Measurements from ENCODE around the gene PRDX3.
A peak's percentile ranks its signal among the peaks of the same experiment; 100 is the strongest.

The PRDX3 gene

GRCh38 chr10:119178372-119179119 lies at the start of gene PRDX3:
TSS of gene PRDX3 (minus strand) at chr10:119178812. CDS start at chr10:119178790, 22 bp downstream.
- DNase-seq: peak; percentile 92

GRCh38 chr10:119227825-119228224 lies 49.2 kb upstream of the PRDX3 start:
- no peak for DNase-seq

- no peak for DNase-seq
These were observed 46.6 kb upstream of the PRDX3 start for GRCh38 chr10:119225083-119225658.

GRCh38 chr10:119222966-119223386 lies 44.4 kb upstream of the PRDX3 start:
- no peak for DNase-seq

GRCh38 chr10:119222537-119222936 lies 43.9 kb upstream of the PRDX3 start:
- DNase-seq: no peak

GRCh38 chr10:119221666-119222065 lies 43.1 kb upstream of the PRDX3 start:
- no peak for DNase-seq

GRCh38 chr10:119221201-119221600 lies 42.6 kb upstream of the PRDX3 start:
- DNase-seq: no peak

GRCh38 chr10:119219871-119220270 lies 41.3 kb upstream of the PRDX3 start:
- DNase-seq: no peak

GRCh38 chr10:119217991-119218490 lies 39.4 kb upstream of the PRDX3 start:
- no peak for DNase-seq

GRCh38 chr10:119217401-119217800 lies 38.8 kb upstream of the PRDX3 start:
- no peak for DNase-seq

- DNase-seq: no peak
These were observed 37.5 kb upstream of the PRDX3 start for GRCh38 chr10:119216127-119216526.

GRCh38 chr10:119215371-119215770 lies 36.8 kb upstream of the PRDX3 start:
- no peak for DNase-seq

GRCh38 chr10:119211625-119212441 lies 33.2 kb upstream of the PRDX3 start:
- DNase-seq: no peak

GRCh38 chr10:119211176-119211575 lies 32.6 kb upstream of the PRDX3 start:
- no peak for DNase-seq

- no peak for DNase-seq
These were observed 32.0 kb upstream of the PRDX3 start for GRCh38 chr10:119210633-119211032.

GRCh38 chr10:119209736-119210355 lies 31.2 kb upstream of the PRDX3 start:
- no peak for DNase-seq

- DNase-seq: no peak
These were observed 30.6 kb upstream of the PRDX3 start for GRCh38 chr10:119209035-119209735.

GRCh38 chr10:119208553-119208940 lies 29.9 kb upstream of the PRDX3 start:
- no peak for DNase-seq

GRCh38 chr10:119207713-119208552 lies 29.3 kb upstream of the PRDX3 start:
- no peak for DNase-seq

- DNase-seq: peak; percentile 77
These were observed 28.7 kb upstream of the PRDX3 start, which contains the start of gene GRK5 for GRCh38 chr10:119207366-119207666. TSS of gene GRK5 (plus strand) at chr10:119207571. CDS start at chr10:119207918, 347 bp downstream.

GRCh38 chr10:119206603-119207365 lies 28.2 kb upstream of the PRDX3 start:
- no peak for DNase-seq
